SK-N-SH (cell line): ENCODE data around the gene ADAM33. TPM values are rescaled to one million over a fixed set of nuclear protein-coding genes. Genes with fewer than 3 reads are reported as not detected.

Experiments
- CTCF ChIA-PET: fragments of 300-600, 350-600 bp; formaldehyde crosslinking; extraction: SDS; loops from one replicate; lab custom pipeline; 2021; lab: Yijun Ruan, JAX
- POLR2A ChIA-PET: fragments of 350-600 bp; sonication (Branson Sonifier 250); formaldehyde crosslinking; extraction: SDS; loops from one replicate; lab custom pipeline; 2020; ENCODE audit warnings: antibody characterized with exemption, inconsistent platforms; lab: Yijun Ruan, JAX
- DNase-seq: peaks from one replicate; pipeline ENCODE4 v3.0.0; 2012
- H2AFZ ChIP-seq: fragments of 200-600 bp; sonication (generic); 2 replicates; pipeline ENCODE4 v1.8.1; 2016; ENCODE audit warnings: antibody characterized with exemption, mild to moderate bottlenecking, low read depth
- H3F3A ChIP-seq: fragments of 200-600 bp; sonication (generic); replicated peaks from 2 replicates; pipeline ENCODE3; 2016; ENCODE audit warnings: antibody characterized with exemption, mild to moderate bottlenecking; ENCODE audit not compliant: insufficient read depth
- H3K27ac ChIP-seq, 2 experiments: fragments of 200-500 bp in 1 of 2; fragments of 200-600 bp in 1 of 2; sonication (Bioruptor generic) in 1 of 2; sonication (generic), shearing (Covaris generic) in 1 of 2; 2 replicates each; pipeline versions ENCODE4 v1.5.1 to v1.6.1; 2014 to 2016; ENCODE audit warnings: low read depth in 2 of 2, inconsistent platforms in 1 of 2, low read length in 1 of 2, mild to moderate bottlenecking in 1 of 2, mixed read lengths in 1 of 2
- H3K27me3 ChIP-seq: fragments of 200-600 bp; sonication (generic), shearing (Covaris generic); 2 replicates; pipeline ENCODE4 v1.6.1; 2016; ENCODE audit warnings: mixed run types; ENCODE audit not compliant: insufficient read depth
- H3K36me3 ChIP-seq, 2 experiments: fragments of 200-500 bp in 1 of 2; fragments of 200-600 bp in 1 of 2; sonication (Bioruptor generic) in 1 of 2; sonication (generic) in 1 of 2; replicated peaks in 1 of 2; 2 replicates each; pipeline versions ENCODE3 to v1.5.1; 2014 to 2016; ENCODE audit warnings: low read length in 1 of 2, mild to moderate bottlenecking in 1 of 2; ENCODE audit not compliant: insufficient read depth in 2 of 2, control insufficient read depth in 1 of 2
- H3K4me1 ChIP-seq, 2 experiments: fragments of 200-500 bp in 1 of 2; fragments of 200-600 bp in 1 of 2; sonication (Bioruptor generic) in 1 of 2; sonication (generic), shearing (Covaris generic) in 1 of 2; 2 replicates each; pipeline versions ENCODE4 v1.5.1 to v1.6.1; 2014 to 2016; ENCODE audit warnings: low read depth in 1 of 2, low read length in 1 of 2, mixed run types in 1 of 2; ENCODE audit not compliant: insufficient read depth in 2 of 2, control insufficient read depth in 1 of 2
- H3K4me2 ChIP-seq: fragments of 200-600 bp; sonication (generic), shearing (Covaris generic); 2 replicates; pipeline ENCODE4 v1.6.1; 2017; ENCODE audit warnings: mixed run types
- H3K4me3 ChIP-seq, 2 experiments: fragments of 200-500 bp in 1 of 2; fragments of 200-600 bp in 1 of 2; sonication (Bioruptor generic) in 1 of 2; sonication (generic), shearing (Covaris generic) in 1 of 2; 2 replicates each; pipeline versions ENCODE4 v1.5.1 to v1.8.1; 2014 to 2016; ENCODE audit warnings: low read depth in 2 of 2, inconsistent platforms in 1 of 2, low read length in 1 of 2, mild to moderate bottlenecking in 1 of 2, mixed read lengths in 1 of 2, moderate library complexity in 1 of 2
- H3K79me2 ChIP-seq: fragments of 200-600 bp; sonication (generic); 2 replicates; pipeline ENCODE4 v1.8.1; 2017; ENCODE audit warnings: mild to moderate bottlenecking; ENCODE audit not compliant: insufficient read depth
- H3K9ac ChIP-seq: fragments of 200-600 bp; sonication (generic); 2 replicates; pipeline ENCODE4 v1.6.1; 2017; ENCODE audit warnings: mixed run types
- H3K9me2 ChIP-seq: fragments of 200-600 bp; sonication (generic); 2 replicates; pipeline ENCODE4 v1.6.1; 2017; ENCODE audit warnings: mixed run types
- H3K9me3 ChIP-seq: fragments of 200-600 bp; sonication (generic); 2 replicates; pipeline ENCODE4 v1.6.1; 2017; ENCODE audit warnings: mixed run types, mild to moderate bottlenecking, moderate library complexity
- H4K20me1 ChIP-seq: fragments of 200-600 bp; sonication (generic); 2 replicates; pipeline ENCODE4 v1.6.1; 2017; ENCODE audit warnings: mild to moderate bottlenecking, mixed run types; ENCODE audit not compliant: insufficient read depth
- CTCF ChIP-seq: fragments of 200-600 bp; sonication (generic); IDR thresholded peaks from 2 replicates; pipeline ENCODE4 v1.6.1; 2017; ENCODE audit warnings: antibody characterized with exemption, mild to moderate bottlenecking, moderate library complexity
- EP300 ChIP-seq, 2 experiments: IDR thresholded peaks; 2 replicates each; pipeline versions ENCODE4 v1.4.0 to v1.6.1; 2012; ENCODE audit warnings: borderline replicate concordance in 1 of 2, low read depth in 1 of 2, low read length in 1 of 2
- FOSL2 ChIP-seq: IDR thresholded peaks from 2 replicates; pipeline ENCODE4 v1.4.0; 2012; ENCODE audit warnings: low read depth, mild to moderate bottlenecking, moderate library complexity, borderline replicate concordance
- GATA2 ChIP-seq: sonication (generic); formaldehyde crosslinking; IDR thresholded peaks from 2 replicates; pipeline ENCODE4 v1.5.0; 2020; ENCODE audit warnings: mild to moderate bottlenecking, missing genetic modification reagents
- IRF3 ChIP-seq: fragments of 150-350 bp; IDR thresholded peaks from 2 replicates; pipeline ENCODE4 v1.6.1; 2016; ENCODE audit warnings: mild to moderate bottlenecking, low read depth, low read length
- JUND ChIP-seq: IDR thresholded peaks from 2 replicates; pipeline ENCODE4 v1.4.0; 2012
- MEF2A ChIP-seq: IDR thresholded peaks from 2 replicates; pipeline ENCODE4 v1.4.0; 2012; ENCODE audit warnings: low read depth, borderline replicate concordance
- RCOR1 ChIP-seq: fragments of 150-350 bp; IDR thresholded peaks from 2 replicates; pipeline ENCODE4 v1.6.1; 2017; ENCODE audit warnings: antibody characterized with exemption, low read length
- REST ChIP-seq: IDR thresholded peaks from 2 replicates; pipeline ENCODE4 v1.6.1; 2012; ENCODE audit warnings: mild to moderate bottlenecking, low read depth, low read length, moderate library complexity
- RXRA ChIP-seq: IDR thresholded peaks from 2 replicates; pipeline ENCODE4 v1.4.0; 2012; ENCODE audit warnings: low read depth, mild to moderate bottlenecking, borderline replicate concordance
- SIN3A ChIP-seq: IDR thresholded peaks from 2 replicates; pipeline ENCODE4 v1.6.1; 2012; ENCODE audit warnings: low read depth, mild to moderate bottlenecking, low read length, moderate library complexity, borderline replicate concordance
- YY1 ChIP-seq: IDR thresholded peaks from 2 replicates; pipeline ENCODE4 v1.4.0; 2012; ENCODE audit warnings: low read depth, mild to moderate bottlenecking
- ZBTB33 ChIP-seq: IDR thresholded peaks from 2 replicates; pipeline ENCODE4 v1.4.0; 2012; ENCODE audit warnings: low read depth, borderline replicate concordance
- WGBS: methylation state at CpG from one replicate; pipeline ENCODE4 v1.1.6; 2017; ENCODE audit warnings: low lambda C conversion rate; 5-methylcytosine and 5-hydroxymethylcytosine counted together
- polyA plus RNA-seq, 3 experiments: library from polyadenylated mRNA; depleted of rRNA; stranded (reverse); fragments of >200 nt; gene quantifications; 2 replicates each; pipeline ENCODE4 v1.2.3, GENCODE V29; 2012

ADAM33 gene
- polyA plus RNA-seq, 1 of the 3 experiments (the other 2 are of a cell fraction) = 4.8 TPM

GRCh38 chr20:3702611-3703391 is 21.0 kb upstream of the ADAM33 start:
- H3K27me3 ChIP-seq = no peaks in the 10 kb centered on the region
- no peak overlapping the region for H3K4me3 ChIP-seq
- no peak overlapping the region for H3K9ac ChIP-seq
- no peak for TF ChIP-seq RXRA
- TF ChIP-seq MEF2A = no peak
- TF ChIP-seq IRF3 = no peak
- no peak for TF ChIP-seq YY1
- no peak for TF ChIP-seq JUND
- no peak for TF ChIP-seq ZBTB33
- no peak for TF ChIP-seq CTCF
- no peak for TF ChIP-seq EP300 (IDR thresholded peaks at IDR 0.05; ENCODE audit: borderline replicate concordance in 1 of 2, low read depth in 1 of 2, low read length in 1 of 2)
- no peak for TF ChIP-seq GATA2 (CRISPR knock-in tag)
- no peak for TF ChIP-seq RCOR1
- TF ChIP-seq SIN3A = no peak
- no peak for TF ChIP-seq REST
- TF ChIP-seq FOSL2 = no peak
- WGBS = 76% methylated on average over 11 of the region's 11 CpGs
- no peaks in the 10 kb centered on the region for H3F3A ChIP-seq
- DNase-seq = peak; percentile 12
- no peak overlapping the region for H2AFZ ChIP-seq
- H3K4me1 ChIP-seq = no peaks in the 10 kb centered on the region
- no peaks in the 10 kb centered on the region for H4K20me1 ChIP-seq
- no peaks in the 10 kb centered on the region for H3K36me3 ChIP-seq
- no peaks in the 10 kb centered on the region for H3K79me2 ChIP-seq
- H3K4me2 ChIP-seq = no peak overlapping the region
- ChIA-PET CTCF (interaction anchor here (1.0 to 5.8 kb wide), 3 partner anchors 8 to 26 kb away, joined by 6 to 55 read pairs (median 9); no protein-coding TSS in a partner anchor), POLR2A (no interaction called here)
- H3K9me2 ChIP-seq = no peaks in the 10 kb centered on the region
- no peak overlapping the region for H3K27ac ChIP-seq
- no peaks in the 10 kb centered on the region for H3K9me3 ChIP-seq
